D721Med (cell line): ENCODE results near the gene SLC9A2.
A peak's percentile ranks its signal among the peaks of the same experiment; 100 is the strongest.

Source experiments
- DNase-seq: peaks from one replicate; pipeline ENCODE4 v3.0.0; 2011; ENCODE audit warnings: low spot score; ENCODE audit not compliant: insufficient read length
- FAIRE-seq: peaks from 2 replicates; lab custom pipeline; 2011; peaks lifted over from hg19 to GRCh38; lab: Jason Lieb, UNC
- TF ChIP-seq, protein P1 (sequence below): IDR thresholded peaks from 2 replicates; pipeline ENCODE4 v1.5.1; 2012; ENCODE audit warnings: mild to moderate bottlenecking, control low read depth; ENCODE audit not compliant: insufficient read depth; ENCODE audit errors: missing control alignments

Gene SLC9A2

DNA sequence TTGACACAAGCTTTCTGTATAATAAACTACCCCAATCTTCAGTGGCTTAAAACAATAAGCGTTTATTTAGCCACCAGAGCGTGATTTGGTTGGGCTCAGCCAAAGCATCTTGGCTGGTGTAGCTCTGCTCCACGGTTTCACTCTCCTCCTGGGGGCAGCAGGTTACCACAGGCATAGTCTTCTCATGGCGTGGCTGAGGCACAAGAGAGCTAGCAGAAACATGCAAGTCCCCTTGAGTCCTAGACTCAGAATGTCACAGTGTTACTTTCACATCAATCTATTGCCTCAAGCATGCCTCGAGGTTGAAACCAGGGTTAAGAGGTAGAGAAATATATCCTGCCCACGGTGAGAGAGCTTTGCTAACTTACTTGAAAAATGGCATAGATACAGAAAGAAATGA lies 19.9 kb upstream of the SLC9A2 start:
- DNase-seq (no peak), FAIRE-seq (no peak)
- TF ChIP-seq, protein P1, sequence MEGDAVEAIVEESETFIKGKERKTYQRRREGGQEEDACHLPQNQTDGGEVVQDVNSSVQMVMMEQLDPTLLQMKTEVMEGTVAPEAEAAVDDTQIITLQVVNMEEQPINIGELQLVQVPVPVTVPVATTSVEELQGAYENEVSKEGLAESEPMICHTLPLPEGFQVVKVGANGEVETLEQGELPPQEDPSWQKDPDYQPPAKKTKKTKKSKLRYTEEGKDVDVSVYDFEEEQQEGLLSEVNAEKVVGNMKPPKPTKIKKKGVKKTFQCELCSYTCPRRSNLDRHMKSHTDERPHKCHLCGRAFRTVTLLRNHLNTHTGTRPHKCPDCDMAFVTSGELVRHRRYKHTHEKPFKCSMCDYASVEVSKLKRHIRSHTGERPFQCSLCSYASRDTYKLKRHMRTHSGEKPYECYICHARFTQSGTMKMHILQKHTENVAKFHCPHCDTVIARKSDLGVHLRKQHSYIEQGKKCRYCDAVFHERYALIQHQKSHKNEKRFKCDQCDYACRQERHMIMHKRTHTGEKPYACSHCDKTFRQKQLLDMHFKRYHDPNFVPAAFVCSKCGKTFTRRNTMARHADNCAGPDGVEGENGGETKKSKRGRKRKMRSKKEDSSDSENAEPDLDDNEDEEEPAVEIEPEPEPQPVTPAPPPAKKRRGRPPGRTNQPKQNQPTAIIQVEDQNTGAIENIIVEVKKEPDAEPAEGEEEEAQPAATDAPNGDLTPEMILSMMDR = no peak

DNA sequence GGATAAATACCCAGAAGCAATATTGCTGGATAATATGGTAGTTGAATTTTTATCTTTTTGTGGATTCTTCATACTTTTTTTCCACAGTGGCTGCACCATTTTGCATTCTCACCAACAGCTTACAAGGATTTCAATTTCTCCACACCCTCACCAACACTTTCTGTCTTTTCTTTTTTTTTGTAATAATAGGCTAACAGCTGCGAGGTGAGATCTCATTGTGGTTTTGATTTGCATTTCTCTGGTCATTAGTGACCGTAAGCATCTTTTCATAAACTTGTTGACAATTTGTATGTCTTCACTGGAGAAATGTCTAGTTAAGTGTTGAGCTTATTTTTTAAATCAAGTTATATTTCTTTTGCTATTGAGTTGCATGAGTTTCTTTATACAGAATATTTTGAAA lies 17.6 kb upstream of the SLC9A2 start:
- TF ChIP-seq, protein P1 = no peak
- no peak for DNase-seq
- no peak for FAIRE-seq

DNA sequence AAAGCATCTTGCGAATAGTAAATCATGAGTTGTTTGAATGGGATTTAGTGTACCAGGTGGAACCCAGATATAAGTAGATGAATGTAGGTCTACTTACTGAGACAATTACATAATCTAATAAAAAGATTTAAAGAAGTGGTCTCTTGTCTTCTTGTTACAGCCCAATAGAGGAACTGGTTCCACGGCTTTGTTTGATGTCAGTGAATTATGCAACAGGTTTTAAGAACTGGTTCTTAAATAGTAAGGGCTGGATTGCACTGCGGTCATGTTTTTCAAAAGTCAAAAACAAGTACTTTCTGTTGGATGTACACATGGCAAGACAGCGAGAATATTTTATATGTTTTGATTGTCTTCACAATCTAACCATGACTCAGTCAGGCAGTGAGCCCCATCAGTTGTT lies 15.4 kb upstream of the SLC9A2 start:
- no peak for DNase-seq
- no peak for FAIRE-seq

DNA sequence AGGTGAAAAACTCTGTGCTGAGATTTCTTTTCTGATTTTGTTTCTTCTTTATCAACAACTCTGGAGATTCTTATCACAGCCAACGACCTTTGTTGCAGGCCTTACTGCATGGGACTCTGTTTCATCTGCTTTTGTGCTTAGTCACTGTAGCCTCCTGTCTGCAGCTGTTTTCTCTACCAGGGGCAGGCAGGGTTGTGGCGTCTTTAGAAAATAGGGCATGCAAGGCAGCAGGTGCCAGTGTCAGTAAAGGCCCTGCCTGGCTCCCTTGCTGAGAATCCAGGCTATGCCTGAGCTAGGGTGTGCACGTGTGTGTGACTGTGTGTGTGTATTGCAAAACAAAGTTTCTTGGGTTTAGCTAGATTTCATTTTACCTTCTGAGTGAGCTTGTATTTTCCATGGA lies 14.6 kb upstream of the SLC9A2 start:
- TF ChIP-seq, protein P1 = no peak
- DNase-seq = no peak
- no peak for FAIRE-seq

More for the DNA sequence above, 15.4 kb upstream of the SLC9A2 start:
- TF ChIP-seq, protein P1 = no peak

DNA sequence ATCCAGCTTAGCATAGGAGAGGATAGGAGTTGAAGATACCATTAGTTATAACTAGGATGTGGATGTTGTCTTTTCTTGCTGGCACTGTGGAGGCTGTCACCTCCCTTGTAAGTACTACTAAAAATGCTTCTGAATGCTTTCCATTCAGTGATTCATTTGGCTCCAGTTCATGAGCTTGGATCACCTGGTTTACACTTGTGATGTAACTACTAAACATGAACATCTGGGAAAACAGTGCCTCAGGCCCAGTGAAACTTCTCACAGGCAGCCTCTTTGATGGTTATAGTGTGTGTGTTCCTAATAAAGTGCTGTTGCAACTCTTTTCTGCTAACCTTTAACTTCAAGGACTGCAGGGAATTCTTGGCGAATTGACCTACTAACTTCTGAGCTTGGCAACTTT lies 13.0 kb upstream of the SLC9A2 start:
- no peak for DNase-seq
- no peak for FAIRE-seq
- TF ChIP-seq, protein P1 = no peak

DNA sequence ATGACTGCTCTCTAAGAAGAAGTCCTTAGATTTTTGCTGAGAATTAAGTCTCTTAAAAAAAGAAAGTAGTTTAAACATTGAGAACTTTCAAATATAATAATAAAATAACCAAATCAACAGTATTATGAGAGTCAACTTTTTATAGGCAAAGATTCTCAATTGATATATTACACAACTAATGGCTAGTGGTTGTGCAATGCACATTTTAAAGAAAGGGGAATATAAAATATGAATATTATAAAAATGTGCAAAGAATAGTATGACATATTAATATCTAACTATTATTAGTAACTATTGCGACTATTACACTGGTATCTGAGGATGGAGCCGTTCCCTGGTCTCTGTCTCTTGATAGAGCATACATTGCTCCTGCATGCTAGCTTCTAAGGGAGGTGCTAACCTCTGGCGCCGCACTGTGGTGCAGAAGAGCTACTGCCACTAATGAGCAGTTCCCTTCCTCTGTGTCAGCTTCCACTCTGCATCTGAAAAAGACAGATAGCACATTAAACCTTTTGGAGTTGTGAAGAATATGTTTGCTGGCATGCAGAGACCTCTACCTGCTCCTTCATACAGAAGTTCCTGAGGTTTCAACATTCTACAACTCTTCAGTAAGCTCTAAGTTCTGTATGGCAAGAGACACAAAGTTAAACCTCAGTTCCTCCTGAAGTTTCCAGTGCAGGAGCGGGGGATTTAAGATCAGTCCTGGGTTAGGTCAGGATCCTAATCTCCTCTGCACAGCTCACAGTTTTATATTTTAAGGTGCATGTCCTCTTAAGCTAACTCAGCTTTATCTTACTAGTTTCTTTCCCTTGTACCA lies 3.5 kb upstream of the SLC9A2 start:
- FAIRE-seq (no peak), DNase-seq (peak; percentile 25)
- TF ChIP-seq, protein P1 = peak; percentile 92
